ENCODE data around the gene PILRA. TPM values are rescaled to one million over a fixed set of nuclear protein-coding genes. Genes with fewer than 3 reads are reported as not detected.

Gene PILRA
- total and polyA plus RNA-seq, 2 of the 13 experiments (the other 11 are each of a cell fraction or from before 2014, with no cell fraction given): 0.13 to 1.3 TPM

DNA sequence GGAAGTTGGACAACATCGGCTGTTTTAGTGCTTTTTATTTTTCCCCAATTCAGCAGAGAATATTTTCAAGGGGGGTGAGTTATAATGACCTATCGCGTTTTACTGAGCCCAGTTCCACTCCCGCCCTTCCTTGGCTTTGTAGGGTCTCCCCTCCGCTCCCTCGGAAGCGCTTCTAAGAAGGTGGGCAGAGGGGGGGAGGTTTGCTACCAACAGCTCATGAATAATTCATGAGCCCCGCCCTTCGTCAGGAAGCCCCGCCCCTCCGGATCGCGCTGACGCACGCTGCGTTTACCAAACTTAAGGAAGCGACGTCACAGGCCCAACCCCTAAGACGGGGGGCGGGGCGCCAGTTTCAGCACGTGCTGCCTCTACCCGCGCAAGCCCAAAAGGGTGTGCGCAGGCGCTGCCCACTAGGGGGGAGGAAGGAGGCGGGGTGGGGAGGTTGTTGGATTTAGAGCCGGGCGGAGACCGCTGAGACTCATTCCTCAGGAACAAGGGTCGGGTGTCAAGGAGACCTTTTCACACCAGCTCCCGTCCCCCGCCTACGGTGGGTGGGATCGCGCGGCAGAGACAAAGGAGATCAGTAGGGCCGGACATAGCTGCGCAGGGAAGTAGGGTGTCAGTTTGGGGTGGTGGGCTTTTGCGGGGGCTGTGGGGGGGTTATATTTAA, 55.8 kb downstream of the PILRA start (continued):
- TF ChIP-seq, protein P1, sequence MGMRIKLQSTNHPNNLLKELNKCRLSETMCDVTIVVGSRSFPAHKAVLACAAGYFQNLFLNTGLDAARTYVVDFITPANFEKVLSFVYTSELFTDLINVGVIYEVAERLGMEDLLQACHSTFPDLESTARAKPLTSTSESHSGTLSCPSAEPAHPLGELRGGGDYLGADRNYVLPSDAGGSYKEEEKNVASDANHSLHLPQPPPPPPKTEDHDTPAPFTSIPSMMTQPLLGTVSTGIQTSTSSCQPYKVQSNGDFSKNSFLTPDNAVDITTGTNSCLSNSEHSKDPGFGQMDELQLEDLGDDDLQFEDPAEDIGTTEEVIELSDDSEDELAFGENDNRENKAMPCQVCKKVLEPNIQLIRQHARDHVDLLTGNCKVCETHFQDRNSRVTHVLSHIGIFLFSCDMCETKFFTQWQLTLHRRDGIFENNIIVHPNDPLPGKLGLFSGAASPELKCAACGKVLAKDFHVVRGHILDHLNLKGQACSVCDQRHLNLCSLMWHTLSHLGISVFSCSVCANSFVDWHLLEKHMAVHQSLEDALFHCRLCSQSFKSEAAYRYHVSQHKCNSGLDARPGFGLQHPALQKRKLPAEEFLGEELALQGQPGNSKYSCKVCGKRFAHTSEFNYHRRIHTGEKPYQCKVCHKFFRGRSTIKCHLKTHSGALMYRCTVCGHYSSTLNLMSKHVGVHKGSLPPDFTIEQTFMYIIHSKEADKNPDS (CRISPR knock-in tag; IDR thresholded peaks at IDR 0.05): no peak
- TF ChIP-seq ZNF547 (CRISPR knock-in tag; IDR thresholded peaks at IDR 0.05) (peak; percentile 4; the same call in 1 of the 2 replicates), ZNF780A (CRISPR knock-in tag; IDR thresholded peaks at IDR 0.05) (no peak; the same call in 1 of the 2 replicates), GLMP (CRISPR knock-in tag; IDR thresholded peaks at IDR 0.05; ENCODE audit: borderline replicate concordance) (no peak), NFYC (CRISPR knock-in tag; IDR thresholded peaks at IDR 0.05) (peak; percentile 40; the same call in 1 of the 2 replicates), BCL6 (CRISPR knock-in tag; IDR thresholded peaks at IDR 0.05) (no peak), ZNF577 (CRISPR knock-in tag; IDR thresholded peaks at IDR 0.05; ENCODE audit: borderline replicate concordance, low read depth) (no peak), AKAP8 (CRISPR knock-in tag; IDR thresholded peaks at IDR 0.05) (0 out of 2 replicates have a peak, but pooled peaks have one; percentile 1), ZMYM4 (CRISPR knock-in tag; IDR thresholded peaks at IDR 0.05) (peak; percentile 46), U2AF2 (IDR thresholded peaks at IDR 0.05; ENCODE audit: low read depth, low read length) (peak; percentile 21), KDM6A (CRISPR knock-in tag; IDR thresholded peaks at IDR 0.05; ENCODE audit: low read depth) (no peak; the same call in 1 of the 2 replicates), NCOR1 (IDR thresholded peaks at IDR 0.05; ENCODE audit: borderline replicate concordance, low read length) (no peak), MEIS2 (CRISPR knock-in tag; IDR thresholded peaks at IDR 0.05) (no peak), MYC (CRISPR knock-in tag; IDR thresholded peaks at IDR 0.05; ENCODE audit: borderline replicate concordance) (peak; percentile 88), MXD1 (CRISPR knock-in tag; IDR thresholded peaks at IDR 0.05) (no peak; the same call in 1 of the 2 replicates), ZBTB42 (CRISPR knock-in tag; IDR thresholded peaks at IDR 0.05) (no peak), PITX1 (CRISPR knock-in tag; IDR thresholded peaks at IDR 0.05) (peak; percentile 45; the same call in 1 of the 2 replicates), MAZ (IDR thresholded peaks at IDR 0.05; ENCODE audit: borderline replicate concordance, low read depth, low read length) (peak; percentile 98), MAZ (CRISPR knock-in tag; IDR thresholded peaks at IDR 0.05; ENCODE audit: low read depth) (no peak), MLLT10 (CRISPR knock-in tag; IDR thresholded peaks at IDR 0.05) (no peak), ZFP90 (CRISPR knock-in tag; IDR thresholded peaks at IDR 0.05; ENCODE audit: borderline replicate concordance) (peak; percentile 7; the same call in 1 of the 2 replicates)
- TF ChIP-seq, protein P2, sequence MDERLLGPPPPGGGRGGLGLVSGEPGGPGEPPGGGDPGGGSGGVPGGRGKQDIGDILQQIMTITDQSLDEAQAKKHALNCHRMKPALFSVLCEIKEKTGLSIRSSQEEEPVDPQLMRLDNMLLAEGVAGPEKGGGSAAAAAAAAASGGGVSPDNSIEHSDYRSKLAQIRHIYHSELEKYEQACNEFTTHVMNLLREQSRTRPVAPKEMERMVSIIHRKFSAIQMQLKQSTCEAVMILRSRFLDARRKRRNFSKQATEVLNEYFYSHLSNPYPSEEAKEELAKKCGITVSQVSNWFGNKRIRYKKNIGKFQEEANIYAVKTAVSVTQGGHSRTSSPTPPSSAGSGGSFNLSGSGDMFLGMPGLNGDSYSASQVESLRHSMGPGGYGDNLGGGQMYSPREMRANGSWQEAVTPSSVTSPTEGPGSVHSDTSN (CRISPR knock-in tag; IDR thresholded peaks at IDR 0.05): no peak
- TF ChIP-seq, protein P3, sequence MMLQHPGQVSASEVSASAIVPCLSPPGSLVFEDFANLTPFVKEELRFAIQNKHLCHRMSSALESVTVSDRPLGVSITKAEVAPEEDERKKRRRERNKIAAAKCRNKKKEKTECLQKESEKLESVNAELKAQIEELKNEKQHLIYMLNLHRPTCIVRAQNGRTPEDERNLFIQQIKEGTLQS (CRISPR knock-in tag; IDR thresholded peaks at IDR 0.05): peak; percentile 38; the same call in 1 of the 2 replicates

All from HepG2 (cell line).